ENCODE results near the gene ZBED6.

ZBED6 gene

GRCh38 chr1:203840208-203840808, 44.9 kb downstream of the ZBED6 start:
- DNase-seq (ENCODE audit: low read depth): no peak

GRCh38 chr1:203842559-203842876, 47.1 kb downstream of the ZBED6 start:
- no peak for DNase-seq (ENCODE audit: low read depth)

- no peak for DNase-seq (ENCODE audit: low read depth)
These were observed 48.0 kb downstream of the ZBED6 start for GRCh38 chr1:203843435-203843834.
